RWPE1 (cell line): ENCODE data around the gene LRCOL1.

Experiments used
- CTCF ChIA-PET: fragments of 350-600 bp; sonication (Branson Sonifier 250); formaldehyde crosslinking; extraction: SDS; loops from one replicate; lab custom pipeline; 2021; lab: Yijun Ruan, JAX
- POLR2A ChIA-PET: fragments of 400-600 bp; formaldehyde crosslinking; extraction: SDS; loops from one replicate; lab custom pipeline; 2020; ENCODE audit warnings: antibody characterized with exemption; ENCODE audit not compliant: low non-redundant PET; lab: Yijun Ruan, JAX
- DNase-seq: peaks from one replicate; pipeline ENCODE4 v3.0.0; 2012; ENCODE audit warnings: low spot score
- H3K27ac ChIP-seq: fragments of 450-650 bp; 2 replicates; pipeline ENCODE4 v1.5.1; 2017
- TF ChIP-seq, protein P1 (sequence below): fragments of 450-650 bp; conservative IDR thresholded peaks from 2 replicates; pipeline ENCODE4 v1.5.1; 2017; ENCODE audit warnings: low read depth, mild to moderate bottlenecking

LRCOL1 gene

DNA sequence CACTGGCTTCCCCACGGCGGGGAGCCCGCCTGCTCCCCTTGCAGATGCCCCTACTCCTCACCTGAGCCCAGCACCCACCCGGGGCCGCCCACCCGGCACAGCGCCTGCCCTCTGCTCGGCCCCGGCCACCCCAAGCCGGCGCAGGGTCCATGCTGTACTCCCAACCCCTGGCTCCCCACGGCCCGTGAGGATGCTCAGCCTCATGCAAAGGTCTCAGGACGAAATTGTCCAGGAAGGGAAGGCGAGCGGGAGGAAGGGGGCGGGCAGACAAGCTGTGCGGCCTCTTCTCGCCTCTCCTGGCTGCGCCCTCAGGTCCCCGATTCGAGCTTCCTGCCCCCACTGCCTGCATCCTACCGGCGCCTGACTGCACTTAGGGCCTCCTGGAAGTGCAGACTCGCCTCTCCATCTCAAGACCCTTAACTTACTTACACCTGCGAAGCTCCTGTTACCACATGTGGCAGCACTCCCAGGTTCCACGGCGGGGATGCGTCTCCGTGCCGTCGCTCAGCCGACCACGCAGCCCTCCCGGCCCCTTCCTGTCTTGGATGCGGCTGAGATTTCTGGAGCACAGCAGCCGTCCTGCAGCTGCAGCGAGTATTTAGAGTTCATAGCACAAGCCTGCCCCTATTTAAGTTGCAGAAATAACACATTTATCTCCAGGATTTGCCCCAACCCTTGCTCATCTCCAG, 18.0 kb downstream of the LRCOL1 start:
- POLR2A ChIA-PET: no interaction called here
- TF ChIP-seq, protein P1, sequence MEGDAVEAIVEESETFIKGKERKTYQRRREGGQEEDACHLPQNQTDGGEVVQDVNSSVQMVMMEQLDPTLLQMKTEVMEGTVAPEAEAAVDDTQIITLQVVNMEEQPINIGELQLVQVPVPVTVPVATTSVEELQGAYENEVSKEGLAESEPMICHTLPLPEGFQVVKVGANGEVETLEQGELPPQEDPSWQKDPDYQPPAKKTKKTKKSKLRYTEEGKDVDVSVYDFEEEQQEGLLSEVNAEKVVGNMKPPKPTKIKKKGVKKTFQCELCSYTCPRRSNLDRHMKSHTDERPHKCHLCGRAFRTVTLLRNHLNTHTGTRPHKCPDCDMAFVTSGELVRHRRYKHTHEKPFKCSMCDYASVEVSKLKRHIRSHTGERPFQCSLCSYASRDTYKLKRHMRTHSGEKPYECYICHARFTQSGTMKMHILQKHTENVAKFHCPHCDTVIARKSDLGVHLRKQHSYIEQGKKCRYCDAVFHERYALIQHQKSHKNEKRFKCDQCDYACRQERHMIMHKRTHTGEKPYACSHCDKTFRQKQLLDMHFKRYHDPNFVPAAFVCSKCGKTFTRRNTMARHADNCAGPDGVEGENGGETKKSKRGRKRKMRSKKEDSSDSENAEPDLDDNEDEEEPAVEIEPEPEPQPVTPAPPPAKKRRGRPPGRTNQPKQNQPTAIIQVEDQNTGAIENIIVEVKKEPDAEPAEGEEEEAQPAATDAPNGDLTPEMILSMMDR: no peak
- no peak for DNase-seq
- CTCF ChIA-PET: interaction anchor here (1.0 to 1.2 kb wide), 2 partner anchors 22 to 182 kb away, joined by 4 to 5 read pairs; no protein-coding TSS in a partner anchor
- no peak overlapping the region for H3K27ac ChIP-seq

- no peak for DNase-seq
- TF ChIP-seq, protein P1: no peak
- POLR2A ChIA-PET: no interaction called here
- CTCF ChIA-PET: no interaction called here
- no peak overlapping the region for H3K27ac ChIP-seq
Observed at GRCh38 chr12:132591107-132591935, 19.1 kb downstream of the LRCOL1 start.

- no peak overlapping the region for H3K27ac ChIP-seq
- ChIA-PET POLR2A (no interaction called here), CTCF (no interaction called here)
- DNase-seq: no peak
- TF ChIP-seq, protein P1: no peak
Observed at GRCh38 chr12:132588821-132589669, 21.3 kb downstream of the LRCOL1 start.

DNA sequence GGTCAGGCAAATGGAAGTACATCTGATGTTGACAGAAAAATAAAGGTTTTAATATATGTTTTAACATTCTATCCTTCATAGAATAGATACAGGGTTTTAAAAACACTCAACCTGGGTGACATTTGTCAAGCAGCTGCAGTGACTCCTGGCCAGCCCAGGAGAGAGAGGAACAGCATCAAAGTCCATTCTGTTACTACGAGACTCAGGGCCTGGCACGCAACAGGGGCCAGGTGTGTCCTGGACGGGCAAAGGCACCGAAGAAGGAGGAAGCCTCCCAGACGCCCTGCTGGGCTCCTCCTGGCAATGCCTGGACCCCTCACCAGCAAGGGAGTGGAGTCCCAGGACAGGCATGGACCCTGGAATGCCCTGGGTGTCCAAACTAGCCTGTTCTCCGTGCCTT, 22.1 kb downstream of the LRCOL1 start:
- ChIA-PET POLR2A (no interaction called here), CTCF (no interaction called here)
- TF ChIP-seq, protein P1: no peak
- no peak overlapping the region for H3K27ac ChIP-seq
- DNase-seq: no peak

- ChIA-PET POLR2A (no interaction called here), CTCF (no interaction called here)
- TF ChIP-seq, protein P1: no peak
- no peak for DNase-seq
- no peak overlapping the region for H3K27ac ChIP-seq
Observed at GRCh38 chr12:132587781-132588180, 22.6 kb downstream of the LRCOL1 start.

DNA sequence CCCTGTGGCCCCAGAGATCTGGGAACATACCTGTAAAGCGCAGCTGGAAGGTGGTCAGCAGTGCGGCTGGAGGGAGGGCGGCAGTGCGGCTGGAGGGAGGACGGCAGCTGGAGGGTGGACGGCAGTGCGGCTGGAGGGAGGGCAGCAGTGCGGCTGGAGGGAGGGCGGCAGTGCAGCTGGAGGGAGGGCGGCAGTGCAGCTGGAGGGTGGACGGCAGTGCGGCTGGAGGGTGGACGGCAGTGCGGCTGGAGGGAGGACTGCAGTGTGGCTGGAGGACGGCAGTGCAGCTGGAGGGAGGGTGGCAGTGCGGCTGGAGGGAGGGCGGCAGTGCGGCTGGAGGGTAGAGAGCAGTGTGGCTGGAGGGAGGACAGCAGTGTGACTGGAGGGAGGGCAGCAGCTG, 23.5 kb downstream of the LRCOL1 start:
- CTCF ChIA-PET: interaction anchor here (0.6 to 0.7 kb wide), 2 partner anchors 26 to 69 kb away, joined by 3 to 4 read pairs; no protein-coding TSS in a partner anchor
- POLR2A ChIA-PET: no interaction called here

More for the DNA sequence above, 23.5 kb downstream of the LRCOL1 start:
- no peak overlapping the region for H3K27ac ChIP-seq
- TF ChIP-seq, protein P1: no peak
- DNase-seq: no peak
